Endothelial cell of umbilical vein (primary cell): ENCODE data around the gene TRMT44. TPM values are rescaled to one million over a fixed set of nuclear protein-coding genes. Genes with fewer than 3 reads are reported as not detected.

Experiments used
- BruUV-seq: library from RNA; stranded (reverse); fragments of 400-500 nt; replicated peaks from 2 replicates; lab custom pipeline; 2021; lab: Mats Ljungman, UMichigan
- CTCF ChIA-PET: fragments of 300-600, 350-600 bp; sonication (Branson Sonifier 250); formaldehyde crosslinking; loops from one replicate; lab custom pipeline; 2021; ENCODE audit warnings: antibody characterized with exemption, inconsistent platforms; lab: Charles Lee
- POLR2A ChIA-PET: fragments of 300-600, 350-600 bp; sonication (Branson Sonifier 250); formaldehyde crosslinking; loops from one replicate; lab custom pipeline; 2021; ENCODE audit warnings: antibody characterized with exemption, inconsistent platforms; lab: Charles Lee
- DNase-seq: peaks from one replicate; pipeline ENCODE4 v3.0.0-alpha.2; 2011; ENCODE audit warnings: low read depth, low spot score
- FAIRE-seq: peaks from 2 replicates; lab custom pipeline; 2011; peaks lifted over from hg19 to GRCh38; lab: Jason Lieb, UNC
- H2AFZ ChIP-seq: 2 replicates; pipeline ENCODE4 v1.6.0; 2012; ENCODE audit warnings: low read depth, low read length, control low read depth, inconsistent platforms
- H3K27ac ChIP-seq: 2 replicates; pipeline ENCODE4 v1.5.1; 2011; ENCODE audit warnings: low read depth, mild to moderate bottlenecking, control low read depth, low read length, moderate library complexity; ENCODE audit not compliant: insufficient read depth
- H3K27me3 ChIP-seq, 2 experiments: 2 replicates each; pipeline versions ENCODE4 v1.6.0 to v1.6.1; 2011; ENCODE audit warnings: low read length in 2 of 2, mixed read lengths in 1 of 2; ENCODE audit not compliant: control insufficient read depth in 2 of 2, insufficient read depth in 2 of 2
- H3K36me3 ChIP-seq, 2 experiments: 2 replicates in 1 of 2; 3 replicates in 1 of 2; pipeline ENCODE4 v1.5.1; 2011; ENCODE audit warnings: low read length in 2 of 2, mild to moderate bottlenecking in 1 of 2, moderate library complexity in 1 of 2; ENCODE audit not compliant: control insufficient read depth in 2 of 2, insufficient read depth in 2 of 2; ENCODE audit errors: extremely low read depth in 1 of 2
- H3K4me1 ChIP-seq: 3 replicates; pipeline ENCODE4 v1.5.1; 2011; ENCODE audit warnings: mild to moderate bottlenecking, low read length; ENCODE audit not compliant: control insufficient read depth, insufficient read depth; ENCODE audit errors: extremely low read depth
- H3K4me2 ChIP-seq: 2 replicates; pipeline ENCODE4 v1.6.1; 2011; ENCODE audit warnings: low read length, control low read depth, mixed read lengths; ENCODE audit not compliant: insufficient read depth
- H3K4me3 ChIP-seq, 3 experiments: fragments of 200-600 bp in 1 of 3; sonication (generic), shearing (Covaris generic) in 1 of 3; replicated peaks in 1 of 3; 2 replicates each; pipeline ENCODE4 v1.5.1; 2011 to 2016; ENCODE audit warnings: control low read depth in 3 of 3, low read length in 3 of 3, mild to moderate bottlenecking in 2 of 3, inconsistent platforms in 1 of 3, low read depth in 1 of 3, moderate library complexity in 1 of 3; ENCODE audit not compliant: insufficient read depth in 1 of 3
- H3K79me2 ChIP-seq: 2 replicates; pipeline ENCODE4 v1.6.0; 2012; ENCODE audit warnings: low read length, inconsistent platforms; ENCODE audit not compliant: control insufficient read depth, insufficient read depth
- H3K9ac ChIP-seq: replicated peaks from 2 replicates; pipeline ENCODE3; 2011; ENCODE audit warnings: low read length, control low read depth; ENCODE audit not compliant: insufficient read depth; ENCODE audit errors: extremely low read depth
- H3K9me1 ChIP-seq: replicated peaks from 3 replicates; pipeline ENCODE4 v1.6.0; 2011; ENCODE audit warnings: mild to moderate bottlenecking, low read length; ENCODE audit not compliant: control insufficient read depth, insufficient read depth; ENCODE audit errors: extremely low read depth
- H3K9me3 ChIP-seq: replicated peaks from 2 replicates; pipeline ENCODE4 v1.5.1; 2012; ENCODE audit warnings: low read length, inconsistent platforms; ENCODE audit not compliant: control insufficient read depth, insufficient read depth
- H4K20me1 ChIP-seq: replicated peaks from 2 replicates; pipeline ENCODE3; 2011; ENCODE audit warnings: mild to moderate bottlenecking, low read length; ENCODE audit not compliant: control insufficient read depth, insufficient read depth; ENCODE audit errors: extremely low read depth
- EZH2 ChIP-seq: IDR thresholded peaks from 2 replicates; pipeline ENCODE4 v1.6.1; 2012; ENCODE audit warnings: borderline replicate concordance, low read depth, mild to moderate bottlenecking, moderate library complexity, low read length, inconsistent platforms; ENCODE audit not compliant: severe bottlenecking
- FOS ChIP-seq: IDR thresholded peaks from 2 replicates; pipeline ENCODE4 v1.6.1; 2011; ENCODE audit warnings: mild to moderate bottlenecking, low read length, moderate library complexity, borderline replicate concordance; ENCODE audit not compliant: insufficient read depth
- GATA2 ChIP-seq: IDR thresholded peaks from 2 replicates; pipeline ENCODE4 v1.7.0; 2011; ENCODE audit warnings: low read depth, mild to moderate bottlenecking, moderate library complexity, mixed read lengths, low read length; ENCODE audit not compliant: insufficient read length, insufficient read depth
- JUN ChIP-seq: IDR thresholded peaks from 2 replicates; pipeline ENCODE4 v1.6.1; 2011; ENCODE audit warnings: borderline replicate concordance, low read depth; ENCODE audit not compliant: insufficient read length, insufficient read depth
- MYC ChIP-seq: IDR thresholded peaks from one replicate; pipeline ENCODE4 v1.6.1; 2011; ENCODE audit warnings: mild to moderate bottlenecking, low read depth, low read length
- POLR2A ChIP-seq: IDR thresholded peaks from 2 replicates; pipeline ENCODE4 v1.6.1; 2012; ENCODE audit warnings: low read depth, mild to moderate bottlenecking, control low read depth, low read length
- POLR2AphosphoS5 ChIP-seq: IDR thresholded peaks from 2 replicates; pipeline ENCODE4 v1.6.1; 2012; ENCODE audit warnings: low read depth, mild to moderate bottlenecking, control low read depth, low read length, moderate library complexity; ENCODE audit not compliant: insufficient read depth
- dilution Hi-C: fragments of 300-500 bp; cut with MboI; formaldehyde crosslinking; loops from one replicate; pipeline ENCODE4 v1.15.0; 2019; ENCODE audit warnings: low sequenced_read_pairs; ENCODE audit not compliant: extremely low pct_ligation_motif_present
- intact Hi-C: fragments of 100-400 bp; cut with micrococcal nuclease; formaldehyde crosslinking; loops from one replicate; pipeline ENCODE4 v1.10.0; 2022
- polyA plus RNA-seq, 4 experiments: library from polyadenylated mRNA; depleted of rRNA in 3 of 4; stranded (reverse) in 3 of 4; unstranded in 1 of 4; fragments of >200 nt; gene quantifications; 2 replicates each; pipeline versions ENCODE4 v1.2.1 to v1.2.3, GENCODE V29; 2011 to 2012; ENCODE audit warnings: missing spikeins in 1 of 4
- total RNA-seq: library from RNA; stranded (reverse); gene quantifications from 2 replicates; pipeline ENCODE4 v1.2.3, GENCODE V29; 2021
- TF ChIP-seq, protein P1 (sequence below): IDR thresholded peaks from 2 replicates; pipeline ENCODE4 v1.6.1; 2011; ENCODE audit not compliant: insufficient read depth, insufficient read length
- TF ChIP-seq, protein P2 (sequence below), 2 donors: IDR thresholded peaks; 1 replicate in 1 of 2; 2 replicates in 1 of 2; pipeline ENCODE4 v1.5.1; 2011; ENCODE audit warnings: low read length in 2 of 2, mild to moderate bottlenecking in 2 of 2, moderate library complexity in 2 of 2, control low read depth in 1 of 2, inconsistent platforms in 1 of 2, low read depth in 1 of 2; ENCODE audit not compliant: insufficient read depth in 1 of 2; ENCODE audit errors: extremely low read depth in 1 of 2

The TRMT44 gene
- total and polyA plus RNA-seq, 2 donors (not counting 3 experiments of a cell fraction or from before 2014, with no cell fraction given): 10.4 to 17.3 TPM

- dilution Hi-C loops (no loop called here), intact Hi-C loops (no loop called here)
- Histone ChIP-seq H3K27ac (no peak overlapping the region), H4K20me1 (no peaks in the 10 kb centered on the region), H3K9ac (no peak overlapping the region), H3K79me2 (no peaks in the 10 kb centered on the region), H2AFZ (no peak overlapping the region), H3K9me1 (no peaks in the 10 kb centered on the region), H3K4me2 (no peak overlapping the region), H3K4me1 (no peaks in the 10 kb centered on the region), H3K9me3 (no peaks in the 10 kb centered on the region), H3K27me3 (no peaks in the 10 kb centered on the region), H3K36me3 (no peaks in the 10 kb centered on the region), H3K4me3 (no peak overlapping the region)
- DNase-seq: no peak
- POLR2A ChIA-PET: no interaction called here
- TF ChIP-seq POLR2AphosphoS5 (no peak), MYC (no peak), FOS (no peak), JUN (no peak), GATA2 (no peak), POLR2A (no peak), EZH2 (no peak)
- TF ChIP-seq, protein P1, sequence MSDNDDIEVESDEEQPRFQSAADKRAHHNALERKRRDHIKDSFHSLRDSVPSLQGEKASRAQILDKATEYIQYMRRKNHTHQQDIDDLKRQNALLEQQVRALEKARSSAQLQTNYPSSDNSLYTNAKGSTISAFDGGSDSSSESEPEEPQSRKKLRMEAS: no peak
- TF ChIP-seq, protein P2, sequence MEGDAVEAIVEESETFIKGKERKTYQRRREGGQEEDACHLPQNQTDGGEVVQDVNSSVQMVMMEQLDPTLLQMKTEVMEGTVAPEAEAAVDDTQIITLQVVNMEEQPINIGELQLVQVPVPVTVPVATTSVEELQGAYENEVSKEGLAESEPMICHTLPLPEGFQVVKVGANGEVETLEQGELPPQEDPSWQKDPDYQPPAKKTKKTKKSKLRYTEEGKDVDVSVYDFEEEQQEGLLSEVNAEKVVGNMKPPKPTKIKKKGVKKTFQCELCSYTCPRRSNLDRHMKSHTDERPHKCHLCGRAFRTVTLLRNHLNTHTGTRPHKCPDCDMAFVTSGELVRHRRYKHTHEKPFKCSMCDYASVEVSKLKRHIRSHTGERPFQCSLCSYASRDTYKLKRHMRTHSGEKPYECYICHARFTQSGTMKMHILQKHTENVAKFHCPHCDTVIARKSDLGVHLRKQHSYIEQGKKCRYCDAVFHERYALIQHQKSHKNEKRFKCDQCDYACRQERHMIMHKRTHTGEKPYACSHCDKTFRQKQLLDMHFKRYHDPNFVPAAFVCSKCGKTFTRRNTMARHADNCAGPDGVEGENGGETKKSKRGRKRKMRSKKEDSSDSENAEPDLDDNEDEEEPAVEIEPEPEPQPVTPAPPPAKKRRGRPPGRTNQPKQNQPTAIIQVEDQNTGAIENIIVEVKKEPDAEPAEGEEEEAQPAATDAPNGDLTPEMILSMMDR (IDR thresholded peaks at IDR 0.05; ENCODE audit: extremely low read depth in 1 of 2, insufficient read depth in 1 of 2, low read depth in 1 of 2, low read length in 2 of 2): no peak
- CTCF ChIA-PET: interaction anchor here (0.8 kb wide), 1 partner anchor 96 kb away, joined by 3 read pairs; no protein-coding TSS in a partner anchor
- no peak for FAIRE-seq
- BruUV-seq: no TSS peak
These were observed 70.2 kb downstream of the TRMT44 start for GRCh38 chr4:8510611-8511285.
